HG02759 (cell line): ENCODE results near the gene RTN4RL1.
"Not testable (repeated sequence)": the region's sequence is repeated elsewhere in the genome, so short reads cannot be mapped to it uniquely, and the experiment has no call there.

Experiments used
- ATAC-seq: cut with Tn5 transposase; IDR thresholded peaks from one replicate; pipeline ENCODE4 v1.9.1; 2021; ENCODE audit warnings: mild to moderate bottlenecking, moderate library complexity; ENCODE audit not compliant: unreplicated experiment

RTN4RL1 gene

GRCh38 chr17:2008332-2009126 lies 16.6 kb downstream of the RTN4RL1 start:
- no peak for ATAC-seq

GRCh38 chr17:2004435-2004952 lies 20.6 kb downstream of the RTN4RL1 start:
- ATAC-seq, result no peak

- ATAC-seq, result no peak
Observed at GRCh38 chr17:2003525-2003924, 21.6 kb downstream of the RTN4RL1 start.

- ATAC-seq, result no peak
Observed at GRCh38 chr17:2002767-2003329, 22.3 kb downstream of the RTN4RL1 start.

GRCh38 chr17:1999557-2000251 lies 25.4 kb downstream of the RTN4RL1 start:
- ATAC-seq, result no peak

GRCh38 chr17:1997927-1998742 lies 27.0 kb downstream of the RTN4RL1 start:
- no peak for ATAC-seq

- ATAC-seq, result no peak
Observed at GRCh38 chr17:1997289-1997926, 27.7 kb downstream of the RTN4RL1 start.

- ATAC-seq, result no peak
Observed at GRCh38 chr17:1996800-1997288, 28.3 kb downstream of the RTN4RL1 start.

- no peak for ATAC-seq
Observed at GRCh38 chr17:1995907-1996799, 29.0 kb downstream of the RTN4RL1 start.

- ATAC-seq, result no peak
Observed at GRCh38 chr17:1995321-1995892, 29.7 kb downstream of the RTN4RL1 start.

GRCh38 chr17:1994707-1995106 lies 30.4 kb downstream of the RTN4RL1 start:
- no peak for ATAC-seq

- no peak for ATAC-seq
Observed at GRCh38 chr17:1992541-1992940, 32.6 kb downstream of the RTN4RL1 start.

- no peak for ATAC-seq
Observed at GRCh38 chr17:1989135-1989534, 36.0 kb downstream of the RTN4RL1 start.

- no peak for ATAC-seq
Observed at GRCh38 chr17:1986783-1987451, 38.2 kb downstream of the RTN4RL1 start.

GRCh38 chr17:1985686-1986085 lies 39.4 kb downstream of the RTN4RL1 start:
- no peak for ATAC-seq

GRCh38 chr17:1985093-1985492 lies 40.0 kb downstream of the RTN4RL1 start:
- no peak for ATAC-seq

GRCh38 chr17:1982793-1983366 lies 42.3 kb downstream of the RTN4RL1 start:
- ATAC-seq, result not testable (repeated sequence)

GRCh38 chr17:1980665-1981250 lies 44.4 kb downstream of the RTN4RL1 start:
- ATAC-seq, result no peak
